HTERT RPE-1 (cell line): ENCODE data around the gene TMEM39A.

Experiments used
- in situ Hi-C: fragments of 300-500 bp; cut with MboI; formaldehyde crosslinking; loops from 4 replicates; pipeline ENCODE4 v1.14.3; 2020; ENCODE audit warnings: low sequenced_read_pairs

Gene TMEM39A

GRCh38 chr3:119457246-119457645, 6.2 kb downstream of the TMEM39A start:
- in situ Hi-C loops = no loop called here

- in situ Hi-C loops = no loop called here
Measured at GRCh38 chr3:119456469-119456868, 6.9 kb downstream of the TMEM39A start.

DNA sequence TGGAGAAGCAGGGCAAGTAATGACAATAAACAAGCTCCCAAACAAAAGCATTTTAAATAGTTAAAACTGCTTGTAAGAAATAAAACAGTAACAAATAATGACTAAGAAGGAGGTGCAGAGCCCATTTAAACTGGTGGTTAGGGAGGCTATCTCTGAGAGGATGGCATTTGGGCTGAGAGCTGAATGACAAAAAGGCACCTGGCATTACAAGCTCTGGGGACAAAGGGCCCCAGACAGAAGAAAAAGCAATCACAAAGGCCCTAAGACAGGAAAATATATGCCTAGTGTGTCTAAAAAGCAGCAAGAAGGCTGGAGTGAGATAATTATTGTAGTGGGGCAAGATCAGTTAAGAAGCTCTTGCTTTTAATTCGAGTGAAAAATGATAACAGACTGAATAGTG, 9.6 kb downstream of the TMEM39A start:
- in situ Hi-C loops = no loop called here

DNA sequence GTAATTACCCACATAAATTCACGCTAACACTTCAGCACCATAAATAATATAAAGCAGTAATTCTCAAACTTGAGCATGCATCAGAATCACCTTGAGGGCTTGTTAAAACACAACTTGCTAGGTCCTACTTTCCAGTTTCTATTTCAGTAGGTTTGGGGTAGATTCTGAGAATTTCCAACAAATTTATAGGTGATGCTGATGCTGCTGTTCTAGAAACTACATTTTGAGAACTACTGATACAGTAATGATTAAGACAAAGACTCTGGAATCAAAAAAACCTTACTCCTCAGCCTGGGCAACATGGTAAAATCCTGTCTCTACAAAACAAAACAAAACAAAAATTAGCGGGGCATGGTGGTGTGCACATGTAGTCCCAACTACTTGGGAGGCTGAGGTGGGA, 18.8 kb downstream of the TMEM39A start:
- in situ Hi-C loops = no loop called here

DNA sequence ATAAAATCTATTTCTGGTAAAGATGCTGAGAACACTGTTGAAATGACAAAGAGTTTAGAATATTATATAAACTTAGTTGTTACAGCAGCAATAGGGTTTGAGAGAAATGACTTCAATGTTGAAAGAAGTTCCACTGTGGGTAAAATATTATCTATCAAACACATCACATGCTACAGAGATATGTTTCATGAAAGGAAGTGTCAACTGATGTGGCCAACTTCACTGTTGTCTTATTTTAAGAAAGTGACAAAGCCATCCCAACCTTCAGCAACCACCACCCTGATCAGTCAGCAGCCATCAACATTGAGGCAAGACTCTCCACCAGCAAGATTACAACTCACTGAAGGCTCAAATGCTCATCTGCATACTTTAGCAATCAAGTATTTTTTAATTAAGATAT, 20.2 kb downstream of the TMEM39A start:
- in situ Hi-C loops = no loop called here

DNA sequence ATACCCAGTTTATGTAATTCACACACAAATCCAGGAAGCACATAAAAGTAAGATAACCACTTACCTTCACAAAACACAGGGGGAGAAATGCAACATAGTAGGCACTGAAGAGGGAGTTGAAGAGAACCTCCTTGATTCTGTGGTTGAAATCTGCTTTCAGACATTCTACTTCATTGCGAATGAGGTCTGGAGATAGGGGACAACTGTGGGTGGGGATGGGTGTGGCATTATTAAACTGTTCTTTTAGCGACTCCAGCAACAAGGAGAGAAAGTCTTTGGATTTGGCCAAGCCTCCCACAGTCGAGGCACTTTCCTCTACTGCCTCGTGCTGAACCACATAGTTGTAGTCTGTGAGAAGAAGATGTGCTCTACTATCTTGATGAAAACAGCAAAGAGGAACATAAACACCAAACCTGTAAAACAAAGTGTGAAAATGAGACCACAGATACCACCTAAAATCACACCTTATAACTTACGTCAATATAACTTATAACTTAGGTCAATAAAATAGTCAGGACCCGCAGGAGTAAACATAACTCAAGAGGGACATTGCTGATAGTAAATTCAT, 25.6 kb downstream of the TMEM39A start:
- in situ Hi-C loops = no loop called here

DNA sequence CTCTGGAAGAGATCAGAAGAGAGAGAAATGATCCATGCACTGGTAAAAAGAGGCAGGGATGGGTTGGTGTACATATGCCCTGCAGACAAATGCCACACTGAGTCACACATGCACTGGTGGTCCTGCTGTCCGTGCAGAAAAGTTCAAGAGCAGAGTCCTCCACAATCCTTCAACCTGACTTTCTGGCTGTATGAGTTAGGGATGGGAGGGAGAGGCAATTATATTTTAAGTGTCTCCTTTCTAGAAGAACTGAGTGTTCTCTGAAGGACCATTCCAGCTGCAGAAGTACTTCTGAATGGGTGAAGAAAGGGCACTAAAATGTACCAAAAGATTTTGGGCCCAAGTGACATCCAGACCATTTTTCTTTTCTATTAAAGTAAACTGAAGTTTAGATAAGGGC, 26.4 kb downstream of the TMEM39A start:
- in situ Hi-C loops = no loop called here

DNA sequence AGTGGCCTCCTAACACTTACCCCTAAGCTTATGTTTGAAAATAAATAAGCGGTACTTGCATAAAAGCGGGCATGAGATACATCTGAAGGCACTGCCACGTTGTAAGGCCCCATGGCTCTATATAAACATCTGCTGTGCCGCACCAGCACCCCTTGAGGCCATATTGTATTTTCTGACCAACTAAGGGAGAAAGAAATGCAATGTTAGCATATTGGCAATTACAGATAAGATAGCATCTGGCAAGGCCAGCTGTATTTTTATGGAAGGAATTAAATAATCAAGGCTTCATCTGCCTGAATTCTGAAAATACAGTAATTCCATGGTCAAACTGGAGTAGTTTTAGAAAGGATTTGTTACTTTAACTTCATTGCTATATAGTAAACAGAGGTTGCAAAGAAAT, 28.7 kb downstream of the TMEM39A start:
- in situ Hi-C loops = no loop called here

- in situ Hi-C loops = no loop called here
Measured at GRCh38 chr3:119433613-119434325, 29.6 kb downstream of the TMEM39A start.

GRCh38 chr3:119428538-119428937, 34.9 kb downstream of the TMEM39A start:
- in situ Hi-C loops = no loop called here

DNA sequence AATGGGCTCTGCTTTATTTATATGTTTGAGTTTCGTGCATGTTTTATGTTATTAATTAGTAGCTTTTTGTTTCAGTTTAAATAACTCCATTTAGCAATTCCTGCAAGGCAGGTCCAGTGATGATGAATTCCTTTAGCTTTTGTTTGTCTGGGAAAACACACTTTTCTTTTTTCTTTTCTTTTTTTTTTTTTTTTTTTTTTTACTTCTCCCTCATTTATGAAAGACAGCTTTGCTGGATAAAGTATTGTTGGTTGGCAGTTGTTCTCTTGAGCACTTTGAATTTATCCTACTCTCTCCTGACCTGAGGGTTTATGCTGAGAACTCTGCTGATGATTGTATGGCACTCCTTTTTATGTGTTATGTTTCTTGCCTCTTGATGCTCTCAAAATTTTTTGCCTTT, 35.7 kb downstream of the TMEM39A start:
- in situ Hi-C loops = no loop called here

DNA sequence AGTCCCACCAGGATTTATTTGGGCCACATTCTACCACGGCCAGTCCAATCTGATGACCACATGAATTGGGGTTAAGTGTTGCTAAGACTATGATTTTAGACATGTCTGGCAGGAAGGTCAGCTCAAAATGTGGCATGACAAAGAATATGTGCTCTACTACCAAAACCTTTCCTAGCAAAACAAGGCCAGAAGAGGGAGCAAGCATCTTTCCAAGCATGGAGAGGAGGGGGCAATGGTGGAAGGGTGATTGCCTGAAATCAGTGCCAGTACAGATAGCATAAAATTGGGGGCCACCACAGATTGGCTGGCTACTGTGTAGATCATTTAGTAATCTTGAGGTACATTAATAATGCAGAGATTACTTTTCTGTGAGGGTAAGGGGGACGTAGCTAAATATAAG, 43.2 kb downstream of the TMEM39A start:
- in situ Hi-C loops = no loop called here

DNA sequence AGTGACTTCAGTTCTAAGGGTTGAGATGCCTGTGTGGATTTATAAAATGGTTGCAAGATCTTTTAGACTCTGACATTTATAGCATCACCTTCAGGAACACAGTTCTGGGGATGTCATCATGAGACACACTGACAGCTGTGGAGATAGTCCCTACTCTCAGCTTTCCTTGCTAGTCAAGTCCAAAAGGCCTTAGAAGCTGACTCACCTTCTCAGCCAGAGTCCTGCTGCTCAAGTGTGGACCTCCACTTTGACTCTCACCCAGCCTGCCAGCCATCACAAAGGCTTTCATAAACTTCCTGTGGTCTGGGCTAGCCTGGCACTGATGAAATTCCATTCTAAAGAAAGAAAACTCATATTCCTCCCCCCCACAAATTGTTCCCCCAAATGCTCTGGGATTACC, 44.8 kb downstream of the TMEM39A start:
- in situ Hi-C loops = no loop called here

- in situ Hi-C loops = no loop called here
Measured at GRCh38 chr3:119417771-119418512, 45.5 kb downstream of the TMEM39A start.

DNA sequence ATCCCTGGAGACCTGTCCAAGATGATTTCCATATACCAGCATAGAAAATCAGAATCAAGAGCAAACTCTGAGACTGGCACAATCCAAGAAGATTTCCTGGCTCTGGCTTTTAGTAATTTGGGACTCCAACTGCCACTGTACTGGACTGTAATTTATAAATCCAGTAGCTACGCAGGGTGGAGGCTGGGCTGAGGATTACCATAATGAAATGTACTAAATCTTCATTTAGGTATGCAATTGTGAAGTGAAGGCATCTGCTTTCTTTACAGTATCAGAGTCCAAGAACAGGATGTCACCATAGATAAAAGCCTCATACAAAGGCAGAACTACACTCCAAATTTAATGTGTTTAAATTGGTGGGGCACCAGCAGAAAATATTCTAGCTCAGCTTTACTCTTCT, 46.5 kb downstream of the TMEM39A start:
- in situ Hi-C loops = no loop called here

DNA sequence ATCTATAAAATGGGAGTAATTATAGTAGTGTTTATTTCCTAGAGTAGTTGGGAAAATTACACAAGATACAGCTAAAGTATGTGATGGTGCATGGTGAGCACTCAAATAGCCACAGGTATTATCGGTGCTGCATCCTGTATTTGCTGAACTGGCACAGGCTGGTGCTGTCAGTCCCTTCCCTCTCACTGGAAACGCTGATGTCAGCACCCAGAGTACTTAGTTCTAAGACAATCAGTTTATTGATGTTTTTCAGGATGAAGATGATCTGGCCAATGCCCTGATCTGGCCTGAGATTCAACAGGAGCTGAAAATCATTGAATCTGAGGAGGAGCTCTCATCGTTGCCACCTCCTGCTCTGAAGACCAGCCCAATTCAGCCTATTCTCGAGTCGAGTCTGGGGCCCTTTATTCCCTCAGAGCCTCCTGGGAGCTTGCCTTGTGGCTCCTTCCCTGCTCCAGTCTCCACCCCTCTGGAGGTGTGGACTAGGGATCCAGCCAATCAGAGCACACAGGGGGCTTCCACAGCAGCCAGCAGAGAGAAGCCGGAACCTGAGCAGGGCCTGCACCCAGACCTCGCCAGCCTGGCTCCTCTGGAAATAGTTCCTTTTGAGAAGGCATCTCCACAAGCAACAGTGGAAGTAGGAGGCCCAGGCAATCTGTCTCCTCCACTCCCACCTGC, 49.7 kb downstream of the TMEM39A start:
- in situ Hi-C loops = no loop called here

DNA sequence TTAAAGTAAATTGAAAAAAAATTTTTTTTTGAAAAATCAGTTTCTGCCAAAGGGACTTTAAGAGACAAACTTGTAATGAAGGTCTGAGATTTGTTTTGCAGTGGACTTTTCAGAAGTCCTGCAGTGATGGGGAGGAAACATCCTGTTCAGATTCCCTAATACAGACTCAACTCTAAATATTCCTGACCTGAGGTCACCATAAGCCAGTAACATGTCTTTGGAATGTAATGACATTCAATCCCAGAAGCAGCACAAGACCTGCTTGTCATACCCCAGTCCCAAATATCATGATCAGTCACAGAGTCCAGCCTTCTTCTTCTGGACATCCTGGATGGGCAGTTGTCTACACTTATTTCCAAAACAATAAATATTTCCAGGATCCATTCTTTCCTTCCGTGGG, 53.6 kb downstream of the TMEM39A start:
- in situ Hi-C loops = no loop called here

GRCh38 chr3:119408243-119408950, 55.0 kb downstream of the TMEM39A start:
- in situ Hi-C loops = no loop called here

DNA sequence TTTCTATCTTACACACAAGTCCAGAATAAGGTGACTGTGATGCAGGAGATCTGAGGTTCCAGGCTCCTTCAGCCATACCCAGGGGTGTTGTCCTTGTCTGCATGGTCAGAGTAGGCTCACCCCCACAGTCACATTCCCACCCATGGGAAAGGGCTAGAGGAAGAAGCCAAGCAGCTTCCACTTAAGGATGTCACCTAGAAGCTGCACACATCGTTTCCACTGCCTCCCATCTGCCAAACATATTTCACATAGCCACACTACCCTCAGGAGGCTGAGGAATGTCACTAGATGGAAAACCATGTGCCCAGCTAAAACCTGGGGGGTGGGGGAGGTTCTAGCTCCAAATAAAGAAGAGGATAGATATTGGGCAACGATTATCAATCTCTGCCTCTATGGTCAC, 58.1 kb downstream of the TMEM39A start:
- in situ Hi-C loops = no loop called here

DNA sequence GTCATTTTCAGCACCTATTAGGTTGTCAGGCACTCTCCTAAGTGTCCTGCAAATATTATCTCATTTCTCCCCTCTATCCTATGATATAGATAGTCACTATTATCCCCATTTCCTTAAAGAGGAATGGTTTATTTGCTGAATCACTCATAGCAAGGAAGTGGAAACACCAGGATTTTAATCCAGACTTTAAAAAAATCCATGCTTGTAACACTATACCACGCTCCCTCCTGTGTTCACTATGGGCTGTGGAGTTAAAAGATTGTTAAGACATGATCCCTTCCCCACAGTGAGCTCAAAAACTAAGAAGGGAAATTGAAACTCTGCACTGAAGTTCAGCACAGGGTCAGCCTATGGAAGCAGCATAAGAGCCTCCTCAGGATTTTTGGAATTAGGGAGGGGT, 60.2 kb downstream of the TMEM39A start:
- in situ Hi-C loops = no loop called here

DNA sequence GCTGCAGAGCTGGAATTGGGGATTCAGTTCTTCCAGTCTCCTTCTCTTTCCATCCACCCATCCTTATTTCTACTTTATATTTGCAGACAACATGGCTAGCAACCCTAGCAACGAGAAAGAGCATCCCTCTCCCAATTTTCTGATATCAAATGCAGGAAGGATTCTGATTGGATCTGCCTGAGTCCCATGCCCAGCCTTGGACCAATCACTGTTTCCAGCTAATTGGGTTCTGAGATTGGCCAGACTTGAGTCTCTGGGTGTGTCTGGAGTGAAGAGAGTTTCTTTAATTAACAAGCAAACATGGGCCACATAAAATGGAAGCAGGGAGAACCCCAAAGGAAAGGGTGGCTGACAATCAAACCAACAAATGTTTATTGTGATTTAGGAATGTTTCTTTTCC, 60.6 kb downstream of the TMEM39A start:
- in situ Hi-C loops = no loop called here
